ENCODE results near the gene OCIAD1.

- no peak for TF ChIP-seq POLR2A (IDR thresholded peaks at IDR 0.05)
- TF ChIP-seq CTCF (IDR thresholded peaks at IDR 0.05) = no peak
- TF ChIP-seq POLR2AphosphoS5 (IDR thresholded peaks at IDR 0.05; ENCODE audit: insufficient read depth in 1 of 2, low read depth in 1 of 2) = no peak
Observed at GRCh38 chr4:48795108-48795507, 35.8 kb upstream of the OCIAD1 start.

Measured in vagina (tissue), 2 donors.